Measurements from ENCODE around the gene ADAM22. TPM values are rescaled to one million over a fixed set of nuclear protein-coding genes. Genes with fewer than 3 reads are reported as not detected.

ADAM22 gene
- total and polyA plus RNA-seq, 10 of the 15 experiments (the other 5 are each of a cell fraction or from before 2014, with no cell fraction given) = 1.4 to 24.5 (median 7.6) TPM

DNA sequence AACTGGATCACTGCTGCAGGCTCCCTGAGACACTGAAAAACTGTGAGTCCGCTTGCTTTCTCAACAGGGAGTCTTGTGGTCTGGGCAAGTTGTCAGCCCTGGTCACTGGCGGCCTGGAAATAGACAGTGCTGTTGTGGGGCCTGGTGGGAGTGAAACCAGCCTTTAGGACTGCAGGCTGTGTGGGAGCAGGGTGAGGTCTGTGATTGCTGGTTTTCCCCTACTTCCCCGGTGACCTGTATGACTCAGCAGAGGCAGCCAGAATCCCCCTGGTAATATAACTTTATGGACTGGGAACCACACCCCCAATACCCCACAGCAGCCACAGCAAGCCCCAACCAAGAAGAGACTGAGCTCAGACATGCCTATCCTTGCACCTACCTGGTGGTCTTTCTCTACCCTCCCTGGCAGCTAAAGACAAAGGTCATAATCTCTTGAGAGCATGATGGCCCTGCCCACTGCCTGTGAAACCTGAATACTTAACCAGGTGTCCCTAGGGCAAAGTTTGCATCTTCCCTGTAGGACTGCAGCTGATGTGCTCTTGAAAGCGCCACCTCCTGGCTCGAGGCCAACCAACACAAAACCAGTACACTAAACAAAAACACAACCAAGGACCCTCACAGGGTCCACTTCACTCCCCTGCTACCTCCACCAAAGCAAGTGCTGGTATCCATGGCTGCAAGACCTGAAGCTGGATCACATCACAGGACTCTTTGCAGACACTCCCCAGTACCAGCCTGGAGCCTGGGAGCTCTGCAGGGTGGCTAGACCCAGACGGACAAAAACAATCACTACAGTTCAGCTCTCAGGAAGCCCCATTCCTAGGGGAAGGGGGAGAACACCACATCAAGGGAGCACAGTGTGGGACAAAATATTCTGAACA lies 7.2 kb upstream of the ADAM22 start (continued):
- TF ChIP-seq, protein P1, sequence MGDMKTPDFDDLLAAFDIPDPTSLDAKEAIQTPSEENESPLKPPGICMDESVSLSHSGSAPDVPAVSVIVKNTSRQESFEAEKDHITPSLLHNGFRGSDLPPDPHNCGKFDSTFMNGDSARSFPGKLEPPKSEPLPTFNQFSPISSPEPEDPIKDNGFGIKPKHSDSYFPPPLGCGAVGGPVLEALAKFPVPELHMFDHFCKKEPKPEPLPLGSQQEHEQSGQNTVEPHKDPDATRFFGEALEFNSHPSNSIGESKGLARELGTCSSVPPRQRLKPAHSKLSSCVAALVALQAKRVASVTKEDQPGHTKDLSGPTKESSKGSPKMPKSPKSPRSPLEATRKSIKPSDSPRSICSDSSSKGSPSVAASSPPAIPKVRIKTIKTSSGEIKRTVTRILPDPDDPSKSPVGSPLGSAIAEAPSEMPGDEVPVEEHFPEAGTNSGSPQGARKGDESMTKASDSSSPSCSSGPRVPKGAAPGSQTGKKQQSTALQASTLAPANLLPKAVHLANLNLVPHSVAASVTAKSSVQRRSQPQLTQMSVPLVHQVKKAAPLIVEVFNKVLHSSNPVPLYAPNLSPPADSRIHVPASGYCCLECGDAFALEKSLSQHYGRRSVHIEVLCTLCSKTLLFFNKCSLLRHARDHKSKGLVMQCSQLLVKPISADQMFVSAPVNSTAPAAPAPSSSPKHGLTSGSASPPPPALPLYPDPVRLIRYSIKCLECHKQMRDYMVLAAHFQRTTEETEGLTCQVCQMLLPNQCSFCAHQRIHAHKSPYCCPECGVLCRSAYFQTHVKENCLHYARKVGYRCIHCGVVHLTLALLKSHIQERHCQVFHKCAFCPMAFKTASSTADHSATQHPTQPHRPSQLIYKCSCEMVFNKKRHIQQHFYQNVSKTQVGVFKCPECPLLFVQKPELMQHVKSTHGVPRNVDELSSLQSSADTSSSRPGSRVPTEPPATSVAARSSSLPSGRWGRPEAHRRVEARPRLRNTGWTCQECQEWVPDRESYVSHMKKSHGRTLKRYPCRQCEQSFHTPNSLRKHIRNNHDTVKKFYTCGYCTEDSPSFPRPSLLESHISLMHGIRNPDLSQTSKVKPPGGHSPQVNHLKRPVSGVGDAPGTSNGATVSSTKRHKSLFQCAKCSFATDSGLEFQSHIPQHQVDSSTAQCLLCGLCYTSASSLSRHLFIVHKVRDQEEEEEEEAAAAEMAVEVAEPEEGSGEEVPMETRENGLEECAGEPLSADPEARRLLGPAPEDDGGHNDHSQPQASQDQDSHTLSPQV (IDR thresholded peaks at IDR 0.05) = no peak
- peak; percentile 93 for TF ChIP-seq EED (IDR thresholded peaks at IDR 0.05; ENCODE audit: low read depth)
- peak; percentile 46; the same call in 1 of the 2 replicates for TF ChIP-seq CHD2 (IDR thresholded peaks at IDR 0.05; ENCODE audit: borderline replicate concordance, low read depth, low read length)
- peak; percentile 97 for TF ChIP-seq GATAD2B (conservative IDR thresholded peaks at IDR 0.05; ENCODE audit: low read depth)
- peak; percentile 59; the same call in 1 of the 2 replicates for TF ChIP-seq YY1 (IDR thresholded peaks at IDR 0.05; ENCODE audit: low read depth, low read length)
- TF ChIP-seq, protein P2, sequence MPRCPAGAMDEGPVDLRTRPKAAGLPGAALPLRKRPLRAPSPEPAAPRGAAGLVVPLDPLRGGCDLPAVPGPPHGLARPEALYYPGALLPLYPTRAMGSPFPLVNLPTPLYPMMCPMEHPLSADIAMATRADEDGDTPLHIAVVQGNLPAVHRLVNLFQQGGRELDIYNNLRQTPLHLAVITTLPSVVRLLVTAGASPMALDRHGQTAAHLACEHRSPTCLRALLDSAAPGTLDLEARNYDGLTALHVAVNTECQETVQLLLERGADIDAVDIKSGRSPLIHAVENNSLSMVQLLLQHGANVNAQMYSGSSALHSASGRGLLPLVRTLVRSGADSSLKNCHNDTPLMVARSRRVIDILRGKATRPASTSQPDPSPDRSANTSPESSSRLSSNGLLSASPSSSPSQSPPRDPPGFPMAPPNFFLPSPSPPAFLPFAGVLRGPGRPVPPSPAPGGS (IDR thresholded peaks at IDR 0.05; ENCODE audit: borderline replicate concordance, insufficient read depth, low read depth, low read length, poor library complexity, severe bottlenecking) = peak; percentile 94
- TF ChIP-seq, protein P3, sequence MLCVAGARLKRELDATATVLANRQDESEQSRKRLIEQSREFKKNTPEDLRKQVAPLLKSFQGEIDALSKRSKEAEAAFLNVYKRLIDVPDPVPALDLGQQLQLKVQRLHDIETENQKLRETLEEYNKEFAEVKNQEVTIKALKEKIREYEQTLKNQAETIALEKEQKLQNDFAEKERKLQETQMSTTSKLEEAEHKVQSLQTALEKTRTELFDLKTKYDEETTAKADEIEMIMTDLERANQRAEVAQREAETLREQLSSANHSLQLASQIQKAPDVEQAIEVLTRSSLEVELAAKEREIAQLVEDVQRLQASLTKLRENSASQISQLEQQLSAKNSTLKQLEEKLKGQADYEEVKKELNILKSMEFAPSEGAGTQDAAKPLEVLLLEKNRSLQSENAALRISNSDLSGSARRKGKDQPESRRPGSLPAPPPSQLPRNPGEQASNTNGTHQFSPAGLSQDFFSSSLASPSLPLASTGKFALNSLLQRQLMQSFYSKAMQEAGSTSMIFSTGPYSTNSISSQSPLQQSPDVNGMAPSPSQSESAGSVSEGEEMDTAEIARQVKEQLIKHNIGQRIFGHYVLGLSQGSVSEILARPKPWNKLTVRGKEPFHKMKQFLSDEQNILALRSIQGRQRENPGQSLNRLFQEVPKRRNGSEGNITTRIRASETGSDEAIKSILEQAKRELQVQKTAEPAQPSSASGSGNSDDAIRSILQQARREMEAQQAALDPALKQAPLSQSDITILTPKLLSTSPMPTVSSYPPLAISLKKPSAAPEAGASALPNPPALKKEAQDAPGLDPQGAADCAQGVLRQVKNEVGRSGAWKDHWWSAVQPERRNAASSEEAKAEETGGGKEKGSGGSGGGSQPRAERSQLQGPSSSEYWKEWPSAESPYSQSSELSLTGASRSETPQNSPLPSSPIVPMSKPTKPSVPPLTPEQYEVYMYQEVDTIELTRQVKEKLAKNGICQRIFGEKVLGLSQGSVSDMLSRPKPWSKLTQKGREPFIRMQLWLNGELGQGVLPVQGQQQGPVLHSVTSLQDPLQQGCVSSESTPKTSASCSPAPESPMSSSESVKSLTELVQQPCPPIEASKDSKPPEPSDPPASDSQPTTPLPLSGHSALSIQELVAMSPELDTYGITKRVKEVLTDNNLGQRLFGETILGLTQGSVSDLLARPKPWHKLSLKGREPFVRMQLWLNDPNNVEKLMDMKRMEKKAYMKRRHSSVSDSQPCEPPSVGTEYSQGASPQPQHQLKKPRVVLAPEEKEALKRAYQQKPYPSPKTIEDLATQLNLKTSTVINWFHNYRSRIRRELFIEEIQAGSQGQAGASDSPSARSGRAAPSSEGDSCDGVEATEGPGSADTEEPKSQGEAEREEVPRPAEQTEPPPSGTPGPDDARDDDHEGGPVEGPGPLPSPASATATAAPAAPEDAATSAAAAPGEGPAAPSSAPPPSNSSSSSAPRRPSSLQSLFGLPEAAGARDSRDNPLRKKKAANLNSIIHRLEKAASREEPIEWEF (IDR thresholded peaks at IDR 0.05; ENCODE audit: insufficient replicate concordance, low read depth, low read length) = no peak
- no peak for TF ChIP-seq CHD4 (IDR thresholded peaks at IDR 0.05)
- no peak for TF ChIP-seq SIN3A (IDR thresholded peaks at IDR 0.05; ENCODE audit: low read depth, low read length)
- no peak for TF ChIP-seq MXI1 (IDR thresholded peaks at IDR 0.05; ENCODE audit: low read depth, low read length)
- no peak for TF ChIP-seq RBBP5 (conservative IDR thresholded peaks at IDR 0.05)
- TF ChIP-seq RFX5 (IDR thresholded peaks at IDR 0.05; ENCODE audit: low read depth, low read length) = no peak
- TF ChIP-seq CBX3 (IDR thresholded peaks at IDR 0.05; ENCODE audit: borderline replicate concordance, low read depth) = no peak
- peak; percentile 91 for TF ChIP-seq FOXM1 (IDR thresholded peaks at IDR 0.05; ENCODE audit: low read depth, low read length)
- TF ChIP-seq TBL1XR1 (IDR thresholded peaks at IDR 0.05; ENCODE audit: low read depth, low read length) = 0 out of 2 replicates have a peak, but pooled peaks have one; percentile 46
- TF ChIP-seq SMAD5 (IDR thresholded peaks at IDR 0.05; ENCODE audit: low read depth) = peak; percentile 27; the same call in 1 of the 2 replicates
- TF ChIP-seq SUZ12 (IDR thresholded peaks at IDR 0.05; ENCODE audit: unreplicated experiment) = no peak

Measured in GM12878 (cell line).